Tibial nerve (tissue), 4 donors: ENCODE measurements around the gene EBF3. TPM values are rescaled to one million over a fixed set of nuclear protein-coding genes. Genes with fewer than 3 reads are reported as not detected.

Experiments
- DNase-seq, 2 donors: peaks; one replicate each; pipeline ENCODE4 v3.0.0-alpha.2; 2019; ENCODE audit warnings: low spot score in 2 of 2
- H3K27ac ChIP-seq, 4 donors: fragments of 200-600 bp; sonication (generic) in 3 of 4; one replicate each; pipeline ENCODE4 v1.5.1; 2017 to 2019; ENCODE audit warnings: mild to moderate bottlenecking in 1 of 4
- H3K27me3 ChIP-seq, 2 donors: fragments of 200-600 bp; sonication (generic) in 1 of 2; one replicate each; pipeline versions ENCODE4 v1.5.1 to v1.6.0; 2017 to 2019
- H3K36me3 ChIP-seq, 3 donors: fragments of 200-600 bp; sonication (generic); one replicate each; pipeline ENCODE4 v1.5.1; 2018 to 2019
- H3K4me1 ChIP-seq, 4 donors: fragments of 200-600 bp; sonication (generic) in 3 of 4; one replicate each; pipeline ENCODE4 v1.5.1; 2017 to 2019
- H3K4me3 ChIP-seq, 4 donors: fragments of 200-600 bp; sonication (generic) in 3 of 4; one replicate each; pipeline ENCODE4 v1.5.1; 2017 to 2019; ENCODE audit warnings: mild to moderate bottlenecking in 1 of 4, moderate library complexity in 1 of 4
- H3K9me3 ChIP-seq, 4 donors: fragments of 200-600 bp; sonication (generic) in 3 of 4; one replicate each; pipeline ENCODE4 v1.5.1; 2017 to 2019
- EP300 ChIP-seq, 2 donors: sonication (generic); formaldehyde crosslinking; IDR thresholded peaks; one replicate each; pipeline ENCODE4 v1.6.1; 2017; ENCODE audit warnings: antibody characterized with exemption in 2 of 2, mild to moderate bottlenecking in 1 of 2
- POLR2A ChIP-seq, 2 donors: fragments of 450-650 bp; IDR thresholded peaks; one replicate each; pipeline ENCODE4 v1.6.1; 2017; ENCODE audit warnings: antibody characterized with exemption in 2 of 2, mild to moderate bottlenecking in 2 of 2, moderate library complexity in 2 of 2
- whole genome bisulfite sequencing, 2 donors: methylation state at CpG; one replicate each; pipeline ENCODE4 v1.1.5; 2018; 5-methylcytosine and 5-hydroxymethylcytosine counted together
- total RNA-seq, 4 donors: library from RNA; depleted of rRNA; stranded (reverse); fragments of >200 nt; gene quantifications; one replicate each; pipeline ENCODE4 v1.1.0, GENCODE V29; 2016
- TF ChIP-seq, protein P1 (sequence below), 5 experiments: fragments of 200-600 bp in 3 of 5; fragments of 450-650 bp in 2 of 5; sonication (generic) in 3 of 5; IDR thresholded peaks; one replicate each; pipeline ENCODE4 v1.5.1; 2016 to 2019; ENCODE audit warnings: antibody characterized with exemption in 5 of 5, mild to moderate bottlenecking in 3 of 5, moderate library complexity in 2 of 5

The EBF3 gene
- total RNA-seq, 4 donors from 2014 or later: 27.3 to 41.0 (median 31.2) TPM

DNA sequence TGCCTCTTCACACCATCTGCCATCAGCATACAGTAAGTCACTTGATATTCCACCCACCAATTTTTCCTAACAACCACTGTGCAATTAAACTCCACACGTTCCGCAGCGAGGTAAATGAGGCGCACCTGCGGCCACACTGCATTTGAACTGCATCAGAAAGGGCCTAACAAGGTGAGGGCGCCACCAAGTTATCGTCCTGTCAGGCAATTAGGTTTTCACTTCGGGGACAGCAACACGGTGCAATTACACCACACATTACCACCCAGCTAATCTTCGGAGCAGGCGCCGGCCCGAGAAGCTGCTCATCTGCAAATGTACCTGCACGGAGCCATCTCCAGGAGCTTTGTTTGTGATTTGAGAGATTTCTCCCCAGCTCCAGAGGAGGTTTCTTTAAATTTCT lies 84.4 kb downstream of the EBF3 start:
- Histone ChIP-seq H3K4me1 (peaks cover 0 to 19% (median 0%) of the 10 kb centered on the region in 4 donors), H3K36me3 (no peaks in the 10 kb centered on the region), H3K27me3 (no peaks in the 10 kb centered on the region), H3K9me3 (no peaks in the 10 kb centered on the region), H3K27ac (no peak overlapping the region), H3K4me3 (no peak overlapping the region)
- DNase-seq: no peak
- TF ChIP-seq POLR2A (IDR thresholded peaks at IDR 0.05) (no peak), EP300 (IDR thresholded peaks at IDR 0.05) (no peak)
- TF ChIP-seq, protein P1, sequence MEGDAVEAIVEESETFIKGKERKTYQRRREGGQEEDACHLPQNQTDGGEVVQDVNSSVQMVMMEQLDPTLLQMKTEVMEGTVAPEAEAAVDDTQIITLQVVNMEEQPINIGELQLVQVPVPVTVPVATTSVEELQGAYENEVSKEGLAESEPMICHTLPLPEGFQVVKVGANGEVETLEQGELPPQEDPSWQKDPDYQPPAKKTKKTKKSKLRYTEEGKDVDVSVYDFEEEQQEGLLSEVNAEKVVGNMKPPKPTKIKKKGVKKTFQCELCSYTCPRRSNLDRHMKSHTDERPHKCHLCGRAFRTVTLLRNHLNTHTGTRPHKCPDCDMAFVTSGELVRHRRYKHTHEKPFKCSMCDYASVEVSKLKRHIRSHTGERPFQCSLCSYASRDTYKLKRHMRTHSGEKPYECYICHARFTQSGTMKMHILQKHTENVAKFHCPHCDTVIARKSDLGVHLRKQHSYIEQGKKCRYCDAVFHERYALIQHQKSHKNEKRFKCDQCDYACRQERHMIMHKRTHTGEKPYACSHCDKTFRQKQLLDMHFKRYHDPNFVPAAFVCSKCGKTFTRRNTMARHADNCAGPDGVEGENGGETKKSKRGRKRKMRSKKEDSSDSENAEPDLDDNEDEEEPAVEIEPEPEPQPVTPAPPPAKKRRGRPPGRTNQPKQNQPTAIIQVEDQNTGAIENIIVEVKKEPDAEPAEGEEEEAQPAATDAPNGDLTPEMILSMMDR (IDR thresholded peaks at IDR 0.05): no peak
- WGBS, 2 donors: 76 to 79% methylated on average over 14 of the region's 14 CpGs

DNA sequence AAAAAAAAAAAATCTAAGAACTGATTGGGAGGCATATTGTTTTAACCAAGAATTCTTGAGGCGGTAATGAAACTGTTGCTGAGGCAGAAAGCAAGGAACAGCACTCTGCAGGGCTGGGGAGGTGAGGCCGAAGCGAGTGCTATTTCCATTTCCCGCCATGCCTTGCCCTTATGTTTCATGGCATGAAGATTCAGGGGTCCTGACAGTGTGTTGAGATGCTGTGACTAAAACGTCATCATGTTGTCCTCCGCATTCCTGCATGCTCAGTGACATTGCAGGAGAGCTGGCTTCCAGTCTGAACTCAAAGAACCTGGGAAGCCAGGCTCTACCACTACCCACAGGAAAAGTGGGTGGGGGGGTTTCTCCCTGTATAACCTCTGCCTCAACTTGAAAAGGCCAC lies 85.2 kb downstream of the EBF3 start:
- H3K9me3 ChIP-seq: no peaks in the 10 kb centered on the region
- DNase-seq: no peak
- H3K27me3 ChIP-seq: no peaks in the 10 kb centered on the region
- peaks cover 0 to 12% (median 0%) of the 10 kb centered on the region in 4 donors for H3K4me1 ChIP-seq
- WGBS, 2 donors: 89% methylated on average over 6 of the region's 6 CpGs
- H3K4me3 ChIP-seq: no peak overlapping the region
- H3K36me3 ChIP-seq: no peaks in the 10 kb centered on the region
- no peak overlapping the region for H3K27ac ChIP-seq
- TF ChIP-seq POLR2A (IDR thresholded peaks at IDR 0.05) (no peak), EP300 (IDR thresholded peaks at IDR 0.05) (no peak)
- TF ChIP-seq, protein P1 (IDR thresholded peaks at IDR 0.05): no peak

DNA sequence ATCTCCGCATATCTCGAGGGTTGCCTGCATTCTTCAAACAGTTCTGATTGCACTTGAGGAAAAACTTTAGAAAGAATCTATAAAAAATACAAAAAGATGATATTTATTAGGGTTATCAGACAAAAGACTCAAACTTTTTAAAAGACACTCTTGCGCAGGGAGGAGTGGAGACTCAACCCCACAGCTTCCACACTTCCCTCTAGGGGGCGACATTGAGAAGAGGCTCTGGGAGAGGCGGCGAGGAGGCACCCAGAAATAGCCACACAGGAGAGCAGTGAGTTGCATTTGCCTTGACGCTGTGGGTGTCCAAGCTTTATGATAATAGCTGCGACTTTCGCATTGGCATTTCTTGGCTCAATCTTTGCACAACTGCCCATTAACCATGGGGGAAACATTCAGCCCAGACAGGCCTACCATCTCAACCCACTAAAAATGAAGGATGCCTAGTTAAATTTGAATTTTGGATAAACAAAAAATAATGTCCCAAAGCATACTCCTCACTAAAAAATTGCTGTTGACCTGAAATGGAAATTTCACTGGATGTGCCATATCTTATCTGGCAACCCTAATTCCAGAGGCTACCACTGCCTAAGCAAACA lies 86.2 kb downstream of the EBF3 start:
- no peak for DNase-seq
- H3K36me3 ChIP-seq: peaks cover 0 to 3% (median 0%) of the 10 kb centered on the region in 3 donors
- peaks cover 0 to 4% (median 0%) of the 10 kb centered on the region in 4 donors for H3K4me1 ChIP-seq
- no peak overlapping the region for H3K4me3 ChIP-seq
- H3K27me3 ChIP-seq: no peaks in the 10 kb centered on the region
- WGBS, 2 donors: 72 to 78% methylated on average over 9 of the region's 9 CpGs
- no peaks in the 10 kb centered on the region for H3K9me3 ChIP-seq
- no peak overlapping the region for H3K27ac ChIP-seq
- no peak for TF ChIP-seq EP300 (IDR thresholded peaks at IDR 0.05)
- TF ChIP-seq, protein P1 (IDR thresholded peaks at IDR 0.05): peak in 3 of 5 experiments; percentile 2 to 44 (median 15)

DNA sequence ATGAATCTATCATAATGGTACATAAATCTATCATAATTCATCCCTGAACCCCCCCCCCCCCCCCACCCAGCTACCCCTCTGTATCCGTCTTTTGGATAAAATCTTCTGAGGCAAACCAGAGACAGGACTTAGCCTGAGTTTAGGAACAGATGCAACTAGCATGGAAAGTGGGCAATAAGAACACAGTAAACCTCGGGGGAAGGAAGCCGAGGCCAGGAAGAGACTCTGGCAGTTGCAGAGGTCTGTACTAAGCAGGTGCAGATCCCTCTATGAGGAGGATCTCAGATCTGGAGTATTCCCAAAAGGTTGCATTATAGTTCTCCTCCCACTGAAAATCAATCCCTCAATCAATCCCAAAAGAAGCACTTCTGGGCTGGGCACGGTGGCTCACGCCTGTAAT lies 87.2 kb downstream of the EBF3 start:
- DNase-seq: no peak

More for the DNA sequence above, 87.2 kb downstream of the EBF3 start:
- TF ChIP-seq, protein P1 (IDR thresholded peaks at IDR 0.05): no peak
- TF ChIP-seq POLR2A (IDR thresholded peaks at IDR 0.05): no peak
- TF ChIP-seq EP300 (IDR thresholded peaks at IDR 0.05): no peak
- 83 to 84% methylated on average over 5 of the region's 5 CpGs for WGBS, 2 donors
- Histone ChIP-seq H3K4me1 (peaks cover 0 to 4% (median 0%) of the 10 kb centered on the region in 4 donors), H3K4me3 (no peak overlapping the region), H3K27ac (no peak overlapping the region), H3K36me3 (peaks cover 0 to 3% (median 0%) of the 10 kb centered on the region in 3 donors), H3K9me3 (no peaks in the 10 kb centered on the region), H3K27me3 (no peaks in the 10 kb centered on the region)
